Cardiac fibroblast (primary cell): ENCODE measurements around the gene KPNA1.
A peak's percentile ranks its signal among the peaks of the same experiment; 100 is the strongest.
"Not testable (repeated sequence)": the region's sequence is repeated elsewhere in the genome, so short reads cannot be mapped to it uniquely, and the experiment has no call there.

ENCODE experiments used
- DNase-seq, 2 donors: peaks; one replicate each; pipeline versions ENCODE4 v3.0.0 to v3.0.0-alpha.2; 2010; ENCODE audit warnings: low read depth in 2 of 2
- H3K4me3 ChIP-seq, 2 donors: replicated peaks in 1 of 2; 1 replicate in 1 of 2; 2 replicates in 1 of 2; pipeline ENCODE4 v1.5.1; 2011; ENCODE audit warnings: low read depth in 2 of 2, low read length in 2 of 2, mild to moderate bottlenecking in 2 of 2, moderate library complexity in 1 of 2
- CTCF ChIP-seq: IDR thresholded peaks from one replicate; pipeline ENCODE4 v1.5.1; 2011; ENCODE audit warnings: low read depth, mild to moderate bottlenecking, low read length, inconsistent platforms

The KPNA1 gene

GRCh38 chr3:122451371-122451770 lies 63.4 kb downstream of the KPNA1 start:
- DNase-seq: no peak
- TF ChIP-seq CTCF: no peak
- H3K4me3 ChIP-seq: no peak overlapping the region

GRCh38 chr3:122448218-122448617 lies 66.5 kb downstream of the KPNA1 start:
- H3K4me3 ChIP-seq, DNase-seq: not testable (repeated sequence)

DNA sequence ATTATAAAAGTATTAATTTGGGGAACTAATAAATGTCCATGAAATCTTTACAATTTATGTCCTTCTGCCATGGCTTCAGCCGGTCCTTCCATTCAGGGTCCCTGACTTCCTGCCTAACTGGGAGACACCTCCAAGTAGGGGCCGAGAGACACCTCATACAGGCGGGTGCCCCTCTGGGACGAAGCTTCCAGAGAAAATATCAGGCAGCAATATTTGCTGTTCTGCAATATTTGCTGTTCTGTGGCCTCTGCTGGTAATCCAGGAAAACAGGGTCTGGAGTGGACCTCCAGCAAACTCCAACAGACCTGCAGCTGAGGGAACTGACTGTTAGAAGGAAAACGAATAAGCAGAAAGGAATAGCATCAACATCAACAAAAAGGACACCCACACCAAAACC lies 70.2 kb downstream of the KPNA1 start:
- not testable (repeated sequence) for H3K4me3 ChIP-seq, DNase-seq

GRCh38 chr3:122443762-122444490 lies 70.8 kb downstream of the KPNA1 start:
- DNase-seq, H3K4me3 ChIP-seq: not testable (repeated sequence)

DNA sequence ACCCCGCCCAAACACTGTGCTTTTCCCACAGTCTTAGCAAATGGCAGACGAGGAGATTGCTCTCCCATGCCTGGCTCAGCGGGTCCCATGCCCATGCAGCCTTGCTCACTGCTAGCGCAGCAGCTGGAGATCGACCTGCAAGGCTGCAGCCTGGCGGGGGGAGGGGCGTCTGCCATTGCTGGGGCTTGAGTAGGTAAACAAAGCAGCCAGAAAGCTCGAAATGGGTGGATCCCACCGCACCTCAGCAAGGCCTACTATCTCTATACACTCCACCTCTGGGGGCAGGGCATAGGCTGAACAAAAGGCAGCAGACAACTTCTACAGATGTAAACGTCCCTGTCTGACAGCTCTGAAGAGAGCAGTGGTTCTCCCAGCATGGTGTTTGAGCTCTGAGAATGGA lies 71.6 kb downstream of the KPNA1 start:
- no peak for TF ChIP-seq CTCF
- no peak for DNase-seq
- H3K4me3 ChIP-seq: no peak overlapping the region

GRCh38 chr3:122435950-122436349 lies 78.8 kb downstream of the KPNA1 start:
- H3K4me3 ChIP-seq: no peak overlapping the region
- DNase-seq: no peak
- no peak for TF ChIP-seq CTCF

GRCh38 chr3:122430371-122430770 lies 84.4 kb downstream of the KPNA1 start:
- H3K4me3 ChIP-seq: no peak overlapping the region
- TF ChIP-seq CTCF: no peak
- DNase-seq: no peak

DNA sequence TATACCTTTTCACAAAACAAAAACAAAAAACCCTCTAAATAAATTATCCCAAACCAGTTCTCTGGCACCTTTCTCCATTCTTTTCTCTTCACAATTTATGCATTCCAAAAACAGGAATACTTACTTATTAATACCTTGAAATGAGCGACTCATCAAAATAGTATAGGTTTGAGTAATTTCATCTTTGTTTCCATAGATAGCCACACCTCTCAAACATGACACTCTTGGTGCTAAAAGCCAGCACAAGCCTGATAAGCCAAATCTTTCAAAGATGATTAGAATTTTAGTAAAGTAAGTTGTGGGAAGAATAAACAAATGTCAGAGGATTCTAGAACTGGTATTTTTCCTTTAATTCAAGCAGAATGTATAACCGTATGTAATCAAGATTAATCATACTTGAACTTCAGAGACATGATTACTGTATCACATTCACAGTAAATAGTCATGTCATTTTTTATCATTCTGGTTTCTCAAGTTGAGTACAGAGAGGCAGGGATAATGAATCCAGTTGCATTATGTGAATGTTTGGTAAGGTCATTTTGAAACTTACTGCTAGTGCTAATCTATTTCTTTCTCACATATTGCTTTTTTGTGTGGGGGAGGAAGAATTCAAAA lies 86.8 kb downstream of the KPNA1 start:
- peak in 1 of 2 donors; percentile 11 for DNase-seq
- H3K4me3 ChIP-seq: no peak overlapping the region
- TF ChIP-seq CTCF: no peak
